Effector memory CD8-positive, alpha-beta T cell (primary cell): ENCODE results near the gene ARSI.

ENCODE experiments used
- ATAC-seq: fragments of 150-1000 bp; cut with Tn5 transposase; replicated peaks from 2 replicates; pipeline ENCODE4 v1.10.0; 2021; ENCODE audit warnings: mild to moderate bottlenecking, moderate library complexity
- DNase-seq, 3 experiments: peaks; one replicate each; pipeline ENCODE4 v3.0.0; 2021
- H3K27ac Mint-ChIP-seq, 2 donors: one replicate each; pipeline ENCODE4 v1.8.0; 2022; ENCODE audit warnings: mild to moderate bottlenecking in 2 of 2, mixed read lengths in 2 of 2, moderate library complexity in 2 of 2
- H3K27me3 Mint-ChIP-seq, 2 donors: one replicate each; pipeline ENCODE4 v1.8.0; 2022; ENCODE audit warnings: mixed read lengths in 2 of 2
- H3K36me3 Mint-ChIP-seq: one replicate; pipeline ENCODE4 v1.8.0; 2022; ENCODE audit warnings: mild to moderate bottlenecking, moderate library complexity, mixed read lengths; ENCODE audit not compliant: insufficient read depth
- H3K4me1 Mint-ChIP-seq, 2 donors: one replicate each; pipeline ENCODE4 v1.8.0; 2022; ENCODE audit warnings: low read depth in 2 of 2, mixed read lengths in 2 of 2
- H3K4me3 Mint-ChIP-seq, 2 donors: one replicate each; pipeline ENCODE4 v1.8.0; 2022; ENCODE audit warnings: mild to moderate bottlenecking in 2 of 2, mixed read lengths in 2 of 2, moderate library complexity in 2 of 2
- H3K9me3 Mint-ChIP-seq, 2 donors: one replicate each; pipeline ENCODE4 v1.8.0; 2022; ENCODE audit warnings: mixed read lengths in 2 of 2
- total RNA-seq, 9 experiments: gene quantifications; one replicate each; lab custom pipeline; 2026; lab: John Stamatoyannopoulos, UW

The ARSI gene
- total RNA-seq, result 0 to 0.25 (median 0) reads per million in 9 experiments

GRCh38 chr5:150302301-150303069 lies at the start of gene ARSI:
TSS of gene ARSI (minus strand) at chr5:150302905. CDS start at chr5:150302373, 532 bp downstream.
- DNase-seq (no peak), ATAC-seq (no peak)
- no peak within 1 kb of the TSS for H3K4me3 Mint-ChIP-seq
- peaks cover 21 to 66% of the 10 kb centered on the region in 2 donors for H3K27me3 Mint-ChIP-seq
- H3K27ac Mint-ChIP-seq, result no peak within 1 kb of the TSS
- H3K36me3 Mint-ChIP-seq, result no peaks in the 10 kb centered on the region
- H3K9me3 Mint-ChIP-seq, result no peaks in the 10 kb centered on the region
- peaks cover 0 to 5% of the 10 kb centered on the region in 2 donors for H3K4me1 Mint-ChIP-seq

GRCh38 chr5:150350524-150351344 lies 48.0 kb upstream of the ARSI start:
- peak overlapping the region; percentile 77 to 79 for H3K27ac Mint-ChIP-seq
- peaks cover 2% of the 10 kb centered on the region for H3K36me3 Mint-ChIP-seq
- no peaks in the 10 kb centered on the region for H3K9me3 Mint-ChIP-seq
- ATAC-seq (peak; percentile 87), DNase-seq (peak; percentile 15 to 38 (median 33))
- H3K4me1 Mint-ChIP-seq, result peaks cover 7% of the 10 kb centered on the region in 2 donors
- peak overlapping the region in 1 of 2 donors; percentile 42 for H3K4me3 Mint-ChIP-seq
- peaks cover 0 to 8% of the 10 kb centered on the region in 2 donors for H3K27me3 Mint-ChIP-seq

GRCh38 chr5:150349681-150350275 lies 47.1 kb upstream of the ARSI start:
- Mint-ChIP-seq H3K27ac (peak overlapping the region in 1 of 2 donors; percentile 77), H3K9me3 (no peaks in the 10 kb centered on the region), H3K36me3 (peaks cover 2% of the 10 kb centered on the region), H3K4me1 (peaks cover 7% of the 10 kb centered on the region in 2 donors), H3K27me3 (peaks cover 0 to 8% of the 10 kb centered on the region in 2 donors), H3K4me3 (no peak overlapping the region)
- no peak for ATAC-seq
- DNase-seq, result no peak

- Mint-ChIP-seq H3K36me3 (no peaks in the 10 kb centered on the region), H3K9me3 (no peaks in the 10 kb centered on the region), H3K4me1 (peaks cover 9 to 12% of the 10 kb centered on the region in 2 donors), H3K27ac (no peak overlapping the region), H3K4me3 (no peak overlapping the region), H3K27me3 (peaks cover 0 to 8% of the 10 kb centered on the region in 2 donors)
- DNase-seq (no peak), ATAC-seq (no peak)
These were observed 44.7 kb upstream of the ARSI start for GRCh38 chr5:150347451-150347850.

- no peak overlapping the region for H3K4me3 Mint-ChIP-seq
- H3K27ac Mint-ChIP-seq, result no peak overlapping the region
- H3K27me3 Mint-ChIP-seq, result peaks cover 0 to 8% of the 10 kb centered on the region in 2 donors
- no peaks in the 10 kb centered on the region for H3K36me3 Mint-ChIP-seq
- ATAC-seq (no peak), DNase-seq (no peak)
- H3K4me1 Mint-ChIP-seq, result peaks cover 13 to 16% of the 10 kb centered on the region in 2 donors
- H3K9me3 Mint-ChIP-seq, result no peaks in the 10 kb centered on the region
These were observed 44.3 kb upstream of the ARSI start for GRCh38 chr5:150347003-150347402.

- no peak for ATAC-seq
- peaks cover 13 to 16% of the 10 kb centered on the region in 2 donors for H3K4me1 Mint-ChIP-seq
- no peaks in the 10 kb centered on the region for H3K9me3 Mint-ChIP-seq
- H3K4me3 Mint-ChIP-seq, result no peak overlapping the region
- H3K27ac Mint-ChIP-seq, result no peak overlapping the region
- H3K27me3 Mint-ChIP-seq, result peaks cover 0 to 8% of the 10 kb centered on the region in 2 donors
- no peaks in the 10 kb centered on the region for H3K36me3 Mint-ChIP-seq
- no peak for DNase-seq
These were observed 43.9 kb upstream of the ARSI start for GRCh38 chr5:150346592-150346991.

GRCh38 chr5:150345716-150346115 lies 43.0 kb upstream of the ARSI start:
- no peaks in the 10 kb centered on the region for H3K36me3 Mint-ChIP-seq
- no peaks in the 10 kb centered on the region for H3K9me3 Mint-ChIP-seq
- peaks cover 0 to 8% of the 10 kb centered on the region in 2 donors for H3K27me3 Mint-ChIP-seq
- no peak overlapping the region for H3K4me3 Mint-ChIP-seq
- H3K4me1 Mint-ChIP-seq, result peaks cover 10 to 12% of the 10 kb centered on the region in 2 donors
- DNase-seq (no peak), ATAC-seq (no peak)
- H3K27ac Mint-ChIP-seq, result no peak overlapping the region

GRCh38 chr5:150343994-150344631 lies 41.4 kb upstream of the ARSI start:
- peak overlapping the region in 1 of 2 donors; percentile 70 for H3K27ac Mint-ChIP-seq
- ATAC-seq, result no peak
- H3K27me3 Mint-ChIP-seq, result peaks cover 0 to 8% of the 10 kb centered on the region in 2 donors
- no peaks in the 10 kb centered on the region for H3K36me3 Mint-ChIP-seq
- H3K4me1 Mint-ChIP-seq, result peaks cover 6 to 9% of the 10 kb centered on the region in 2 donors
- H3K9me3 Mint-ChIP-seq, result no peaks in the 10 kb centered on the region
- no peak overlapping the region for H3K4me3 Mint-ChIP-seq
- no peak for DNase-seq

GRCh38 chr5:150342583-150342982 lies 39.9 kb upstream of the ARSI start:
- H3K27me3 Mint-ChIP-seq, result peaks cover 0 to 8% of the 10 kb centered on the region in 2 donors
- peaks cover 6 to 9% of the 10 kb centered on the region in 2 donors for H3K4me1 Mint-ChIP-seq
- peak overlapping the region in 1 of 2 donors; percentile 39 for H3K27ac Mint-ChIP-seq

GRCh38 chr5:150341989-150342388 lies 39.3 kb upstream of the ARSI start:
- DNase-seq (no peak), ATAC-seq (no peak)
- H3K36me3 Mint-ChIP-seq, result no peaks in the 10 kb centered on the region
- H3K4me3 Mint-ChIP-seq, result peak overlapping the region in 1 of 2 donors; percentile 33
- H3K9me3 Mint-ChIP-seq, result no peaks in the 10 kb centered on the region
- peaks cover 6 to 9% of the 10 kb centered on the region in 2 donors for H3K4me1 Mint-ChIP-seq
- H3K27ac Mint-ChIP-seq, result peak overlapping the region in 1 of 2 donors; percentile 39
- H3K27me3 Mint-ChIP-seq, result peaks cover 0 to 3% of the 10 kb centered on the region in 2 donors

More at GRCh38 chr5:150342583-150342982, 39.9 kb upstream of the ARSI start:
- ATAC-seq (peak; percentile 61), DNase-seq (no peak)
- Mint-ChIP-seq H3K36me3 (no peaks in the 10 kb centered on the region), H3K9me3 (no peaks in the 10 kb centered on the region), H3K4me3 (peak overlapping the region in 1 of 2 donors; percentile 33)

- ATAC-seq, result no peak
- Mint-ChIP-seq H3K4me3 (no peak overlapping the region), H3K9me3 (no peaks in the 10 kb centered on the region), H3K36me3 (no peaks in the 10 kb centered on the region), H3K27ac (no peak overlapping the region), H3K27me3 (no peaks in the 10 kb centered on the region), H3K4me1 (peaks cover 6 to 9% of the 10 kb centered on the region in 2 donors)
- no peak for DNase-seq
These were observed 38.6 kb upstream of the ARSI start for GRCh38 chr5:150341331-150341730.

- no peak overlapping the region for H3K27ac Mint-ChIP-seq
- no peaks in the 10 kb centered on the region for H3K9me3 Mint-ChIP-seq
- no peak overlapping the region for H3K4me3 Mint-ChIP-seq
- DNase-seq (no peak), ATAC-seq (no peak)
- peaks cover 6 to 9% of the 10 kb centered on the region in 2 donors for H3K4me1 Mint-ChIP-seq
- no peaks in the 10 kb centered on the region for H3K36me3 Mint-ChIP-seq
- no peaks in the 10 kb centered on the region for H3K27me3 Mint-ChIP-seq
These were observed 38.0 kb upstream of the ARSI start for GRCh38 chr5:150340614-150341255.
